Lower leg skin (tissue), 3 donors: Measurements from ENCODE around the gene ZDHHC7.

Experiments used
- CTCF ChIP-seq, 3 donors: fragments of 450-650 bp; IDR thresholded peaks; one replicate each; pipeline ENCODE4 v1.5.1; 2016; ENCODE audit warnings: antibody characterized with exemption in 3 of 3, mild to moderate bottlenecking in 3 of 3, moderate library complexity in 2 of 3
- POLR2A ChIP-seq, 2 donors: fragments of 450-650 bp; IDR thresholded peaks; one replicate each; pipeline ENCODE4 v1.6.1; 2016 to 2017; ENCODE audit warnings: antibody characterized with exemption in 2 of 2, mild to moderate bottlenecking in 1 of 2, moderate library complexity in 1 of 2

- TF ChIP-seq CTCF (IDR thresholded peaks at IDR 0.05): no peak
- no peak for TF ChIP-seq POLR2A (IDR thresholded peaks at IDR 0.05)
Observed at GRCh38 chr16:85015481-85016187, 4.3 kb upstream of the ZDHHC7 start.
